GM18951 (cell line): ENCODE data around the gene ACTR3.

ENCODE experiments used
- POLR2A ChIP-seq: IDR thresholded peaks from 4 replicates; pipeline ENCODE4 v1.6.1; 2011; ENCODE audit warnings: mild to moderate bottlenecking; ENCODE audit not compliant: insufficient read length, insufficient read depth; ENCODE audit errors: extremely low read depth
- in situ Hi-C: fragments of 300-500 bp; cut with MboI; formaldehyde crosslinking; loops from one replicate; pipeline ENCODE4 v1.12.0; 2022; ENCODE audit warnings: low sequenced_read_pairs, mixed read lengths, inconsistent platforms; ENCODE audit not compliant: unreplicated experiment

The ACTR3 gene

GRCh38 chr2:113996671-113997594 lies 107.0 kb downstream of the ACTR3 start:
- no peak for TF ChIP-seq POLR2A
- in situ Hi-C loops: no loop called here

- in situ Hi-C loops: no loop called here
- no peak for TF ChIP-seq POLR2A
These were observed 111.3 kb downstream of the ACTR3 start for GRCh38 chr2:114001152-114001551.

GRCh38 chr2:114001937-114002336 lies 112.0 kb downstream of the ACTR3 start:
- in situ Hi-C loops: no loop called here
- TF ChIP-seq POLR2A: no peak

- no peak for TF ChIP-seq POLR2A
- in situ Hi-C loops: no loop called here
These were observed 115.4 kb downstream of the ACTR3 start for GRCh38 chr2:114005110-114005783.

- in situ Hi-C loops: no loop called here
- TF ChIP-seq POLR2A: no peak
These were observed 116.6 kb downstream of the ACTR3 start for GRCh38 chr2:114006460-114006859.

DNA sequence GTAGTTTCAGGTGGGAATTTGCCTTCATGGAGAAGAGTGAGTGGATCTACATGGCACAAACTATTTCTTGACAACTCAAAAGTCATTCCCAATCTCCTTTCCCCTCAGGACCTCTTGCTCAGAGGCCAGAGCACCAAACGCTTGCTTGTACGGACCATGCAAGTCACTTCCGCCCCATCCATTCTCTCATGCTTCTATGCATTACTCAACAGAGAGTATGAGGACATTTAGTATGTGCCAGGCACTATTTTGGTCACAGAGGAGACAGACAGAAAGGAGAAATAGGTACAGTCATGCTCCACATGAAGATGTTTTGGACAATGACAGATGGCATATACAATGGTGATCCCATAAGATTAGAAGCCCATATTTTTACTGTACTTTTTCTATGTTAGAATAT lies 117.5 kb downstream of the ACTR3 start:
- in situ Hi-C loops: no loop called here
- no peak for TF ChIP-seq POLR2A

GRCh38 chr2:114008720-114009119 lies 118.8 kb downstream of the ACTR3 start:
- TF ChIP-seq POLR2A: no peak
- in situ Hi-C loops: no loop called here

- TF ChIP-seq POLR2A: no peak
- in situ Hi-C loops: no loop called here
These were observed 119.5 kb downstream of the ACTR3 start for GRCh38 chr2:114009205-114009944.

- TF ChIP-seq POLR2A: no peak
- in situ Hi-C loops: no loop called here
These were observed 120.1 kb downstream of the ACTR3 start for GRCh38 chr2:114010001-114010400.

DNA sequence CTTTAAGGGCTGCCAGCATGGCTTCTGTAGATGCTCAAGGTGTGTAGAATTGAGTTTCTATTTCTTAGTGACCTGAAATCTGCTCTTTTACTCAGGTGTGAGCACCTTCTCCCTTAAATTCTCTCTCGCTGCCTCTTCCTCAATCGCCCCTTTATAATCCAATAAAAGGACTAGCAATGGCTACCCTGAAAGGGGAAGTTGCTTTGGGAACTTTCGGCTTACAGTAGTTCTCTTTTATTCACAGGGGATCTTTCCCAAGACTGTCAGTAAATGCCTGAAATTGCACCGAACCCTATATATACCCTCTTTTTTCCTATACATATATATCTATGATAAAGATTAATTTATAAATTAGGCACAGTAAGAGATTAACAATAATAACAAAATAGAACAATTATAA lies 121.8 kb downstream of the ACTR3 start:
- in situ Hi-C loops: no loop called here
- TF ChIP-seq POLR2A: no peak
